Upper lobe of left lung (tissue), 4 donors: ENCODE results near the gene VWA8.

ENCODE experiments used
- POLR2AphosphoS5 ChIP-seq, 2 donors: sonication (generic); formaldehyde crosslinking; IDR thresholded peaks; one replicate each; pipeline ENCODE4 v1.5.1; 2017; ENCODE audit warnings: antibody characterized with exemption in 2 of 2
- TF ChIP-seq, protein P1 (sequence below), 6 experiments: fragments of 450-650 bp in 4 of 6; fragments of 200-600 bp in 2 of 6; sonication (generic) in 2 of 6; IDR thresholded peaks; one replicate each; pipeline ENCODE4 v1.5.1; 2016 to 2019; ENCODE audit warnings: antibody characterized with exemption in 6 of 6

DNA sequence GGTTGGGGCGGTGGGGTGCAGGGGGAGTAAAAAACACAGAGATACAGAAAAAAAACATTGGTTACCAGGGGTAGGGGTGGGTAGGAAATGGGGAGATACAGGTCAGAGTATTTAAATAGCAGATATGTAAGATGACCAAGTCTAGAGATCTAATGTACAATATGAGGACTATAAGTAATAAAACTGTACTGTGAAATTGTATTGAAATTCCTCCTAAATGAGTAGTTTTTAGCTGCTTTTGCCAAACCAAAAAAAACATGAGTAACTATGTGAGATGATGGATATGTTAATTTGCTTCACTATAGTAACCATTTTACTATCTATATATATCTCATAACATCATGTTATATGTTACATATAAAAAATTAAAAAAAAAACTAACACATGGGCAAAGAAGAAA, 29.6 kb downstream of the VWA8 start:
- TF ChIP-seq, protein P1, sequence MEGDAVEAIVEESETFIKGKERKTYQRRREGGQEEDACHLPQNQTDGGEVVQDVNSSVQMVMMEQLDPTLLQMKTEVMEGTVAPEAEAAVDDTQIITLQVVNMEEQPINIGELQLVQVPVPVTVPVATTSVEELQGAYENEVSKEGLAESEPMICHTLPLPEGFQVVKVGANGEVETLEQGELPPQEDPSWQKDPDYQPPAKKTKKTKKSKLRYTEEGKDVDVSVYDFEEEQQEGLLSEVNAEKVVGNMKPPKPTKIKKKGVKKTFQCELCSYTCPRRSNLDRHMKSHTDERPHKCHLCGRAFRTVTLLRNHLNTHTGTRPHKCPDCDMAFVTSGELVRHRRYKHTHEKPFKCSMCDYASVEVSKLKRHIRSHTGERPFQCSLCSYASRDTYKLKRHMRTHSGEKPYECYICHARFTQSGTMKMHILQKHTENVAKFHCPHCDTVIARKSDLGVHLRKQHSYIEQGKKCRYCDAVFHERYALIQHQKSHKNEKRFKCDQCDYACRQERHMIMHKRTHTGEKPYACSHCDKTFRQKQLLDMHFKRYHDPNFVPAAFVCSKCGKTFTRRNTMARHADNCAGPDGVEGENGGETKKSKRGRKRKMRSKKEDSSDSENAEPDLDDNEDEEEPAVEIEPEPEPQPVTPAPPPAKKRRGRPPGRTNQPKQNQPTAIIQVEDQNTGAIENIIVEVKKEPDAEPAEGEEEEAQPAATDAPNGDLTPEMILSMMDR (IDR thresholded peaks at IDR 0.05): no peak
- no peak for TF ChIP-seq POLR2AphosphoS5 (IDR thresholded peaks at IDR 0.05)
